Measurements from ENCODE around the gene MARCHF10.

GRCh38 chr17:62671553-62671952 lies 136.6 kb downstream of the MARCHF10 start:
- TF ChIP-seq, protein P1, sequence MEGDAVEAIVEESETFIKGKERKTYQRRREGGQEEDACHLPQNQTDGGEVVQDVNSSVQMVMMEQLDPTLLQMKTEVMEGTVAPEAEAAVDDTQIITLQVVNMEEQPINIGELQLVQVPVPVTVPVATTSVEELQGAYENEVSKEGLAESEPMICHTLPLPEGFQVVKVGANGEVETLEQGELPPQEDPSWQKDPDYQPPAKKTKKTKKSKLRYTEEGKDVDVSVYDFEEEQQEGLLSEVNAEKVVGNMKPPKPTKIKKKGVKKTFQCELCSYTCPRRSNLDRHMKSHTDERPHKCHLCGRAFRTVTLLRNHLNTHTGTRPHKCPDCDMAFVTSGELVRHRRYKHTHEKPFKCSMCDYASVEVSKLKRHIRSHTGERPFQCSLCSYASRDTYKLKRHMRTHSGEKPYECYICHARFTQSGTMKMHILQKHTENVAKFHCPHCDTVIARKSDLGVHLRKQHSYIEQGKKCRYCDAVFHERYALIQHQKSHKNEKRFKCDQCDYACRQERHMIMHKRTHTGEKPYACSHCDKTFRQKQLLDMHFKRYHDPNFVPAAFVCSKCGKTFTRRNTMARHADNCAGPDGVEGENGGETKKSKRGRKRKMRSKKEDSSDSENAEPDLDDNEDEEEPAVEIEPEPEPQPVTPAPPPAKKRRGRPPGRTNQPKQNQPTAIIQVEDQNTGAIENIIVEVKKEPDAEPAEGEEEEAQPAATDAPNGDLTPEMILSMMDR (conservative IDR thresholded peaks at IDR 0.05), result no peak
- TF ChIP-seq EZH2 (IDR thresholded peaks at IDR 0.05; ENCODE audit: low read depth), result no peak
